Activated T-helper 1 cell treated with anti-CD3 and anti-CD28 coated beads, Interleukin-2, amount 50 U/mL, for 16 hours (primary cell): ENCODE results near the gene MBIP.
"Not testable (repeated sequence)": the region's sequence is repeated elsewhere in the genome, so short reads cannot be mapped to it uniquely, and the experiment has no call there.

Experiments
- DNase-seq, 2 donors: peaks; one replicate each; pipeline ENCODE4 v3.0.0-alpha.2; 2020; ENCODE audit warnings: low read depth in 1 of 2, low spot score in 1 of 2

Gene MBIP, protein sequence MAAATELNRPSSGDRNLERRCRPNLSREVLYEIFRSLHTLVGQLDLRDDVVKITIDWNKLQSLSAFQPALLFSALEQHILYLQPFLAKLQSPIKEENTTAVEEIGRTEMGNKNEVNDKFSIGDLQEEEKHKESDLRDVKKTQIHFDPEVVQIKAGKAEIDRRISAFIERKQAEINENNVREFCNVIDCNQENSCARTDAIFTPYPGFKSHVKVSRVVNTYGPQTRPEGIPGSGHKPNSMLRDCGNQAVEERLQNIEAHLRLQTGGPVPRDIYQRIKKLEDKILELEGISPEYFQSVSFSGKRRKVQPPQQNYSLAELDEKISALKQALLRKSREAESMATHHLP

DNA sequence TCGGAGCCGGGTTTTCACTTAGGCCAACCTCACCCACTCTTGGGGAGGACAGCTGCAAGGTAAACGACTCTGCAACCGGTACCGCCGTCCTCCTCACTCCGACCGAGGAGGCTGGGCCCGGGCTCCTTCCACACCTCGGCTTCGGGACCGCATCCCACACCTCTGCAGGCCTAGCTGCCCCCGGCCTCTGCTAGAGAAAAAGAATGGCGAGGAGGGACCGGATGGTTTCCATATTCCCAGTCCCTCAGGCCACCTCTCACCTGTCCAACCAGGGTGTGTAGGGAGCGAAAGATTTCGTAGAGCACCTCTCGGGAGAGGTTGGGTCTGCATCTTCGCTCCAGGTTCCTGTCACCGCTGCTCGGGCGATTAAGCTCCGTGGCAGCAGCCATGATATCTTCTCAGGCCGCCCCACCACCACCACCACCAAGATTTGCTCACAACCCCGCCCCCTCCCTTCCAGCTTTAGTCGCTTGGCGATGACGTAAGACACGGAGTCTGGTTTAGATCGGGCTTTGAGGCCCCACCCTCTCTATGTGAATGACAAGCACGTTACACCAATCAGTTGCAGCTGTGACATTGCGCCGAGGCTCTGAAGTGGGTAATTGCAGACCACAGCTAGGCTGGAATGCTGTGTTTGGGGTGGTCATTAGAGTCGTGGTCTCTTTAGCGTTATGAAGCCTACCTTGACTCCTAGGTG lies at the start of gene MBIP:
TSS of gene MBIP (minus strand) at position 438 of the 697 bp plus-strand sequence. CDS start at position 389, 49 bp downstream.
- DNase-seq, result peak; percentile 75 to 85

DNA sequence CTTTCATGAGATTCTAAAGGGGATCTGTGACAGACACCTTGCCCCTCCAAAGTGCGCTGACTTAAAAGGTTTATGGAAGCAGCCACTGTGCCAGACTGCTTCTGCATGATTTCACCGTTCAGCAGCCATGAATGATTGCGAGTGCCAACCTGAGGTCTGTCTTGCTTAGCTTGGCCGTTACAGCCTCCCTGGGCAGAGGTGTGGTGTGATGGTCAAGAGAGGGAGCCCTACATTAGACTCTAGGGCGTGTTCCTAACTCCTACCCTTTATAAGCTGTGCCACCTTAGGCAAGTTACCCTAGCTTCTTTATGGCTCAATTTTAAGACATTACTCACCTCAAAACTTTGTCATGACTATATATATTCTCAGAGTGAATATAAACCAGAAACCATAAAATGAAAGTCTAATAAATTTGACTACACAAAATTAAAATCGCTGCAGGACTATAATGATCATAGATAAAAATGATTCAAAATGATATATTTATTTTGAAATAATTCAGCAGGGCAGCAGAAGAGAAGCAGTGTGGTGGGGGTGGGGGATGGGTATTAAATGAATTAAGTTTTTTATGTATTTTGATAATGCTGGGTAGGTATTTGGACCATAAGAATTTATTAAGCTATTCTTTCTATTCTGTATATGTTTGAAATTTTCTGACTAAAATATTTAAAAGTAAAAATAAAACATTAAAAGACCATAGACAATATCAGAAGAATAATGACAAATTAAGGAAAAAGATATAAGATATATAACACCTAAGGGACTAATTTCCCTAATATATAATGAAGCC lies 47.7 kb upstream of the MBIP start:
- no peak for DNase-seq

DNA sequence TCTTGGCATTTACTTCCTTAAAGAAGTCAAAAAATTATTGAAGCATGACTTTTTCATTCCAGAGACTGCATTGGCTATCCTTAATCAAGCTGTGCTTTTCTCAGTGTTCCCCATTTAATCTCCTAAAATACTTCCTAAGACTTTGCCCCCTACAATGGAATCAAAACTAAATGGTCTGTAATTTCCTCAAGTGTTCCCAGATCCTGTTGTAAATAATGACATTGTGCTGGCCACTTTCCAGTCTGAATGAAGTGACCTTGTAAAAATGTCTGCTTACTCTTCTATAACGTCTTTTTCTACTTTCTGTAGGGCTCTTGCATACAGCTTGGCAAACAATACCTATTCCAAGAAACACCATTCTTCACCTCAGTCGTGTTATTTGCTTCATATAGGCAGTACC lies 45.3 kb upstream of the MBIP start:
- no peak for DNase-seq

DNA sequence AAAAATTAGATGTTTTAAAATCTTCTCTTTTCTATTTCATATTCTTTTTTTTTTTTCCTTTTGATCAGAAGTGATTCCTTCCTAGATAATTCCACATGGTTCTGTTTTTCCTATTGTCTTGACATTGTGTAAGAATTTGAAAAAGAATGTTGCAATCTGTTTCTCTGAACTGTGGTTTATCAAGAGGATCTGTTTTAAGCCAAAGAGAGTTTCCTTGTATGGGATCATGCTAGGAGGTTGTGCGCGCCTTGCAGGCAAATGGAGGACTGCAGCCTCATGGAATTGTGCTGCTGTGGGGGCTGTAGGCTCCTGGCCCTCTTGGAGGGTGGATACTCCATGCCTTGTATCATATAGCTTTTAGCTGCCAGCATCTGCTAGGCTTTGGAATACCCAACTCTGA lies 43.3 kb upstream of the MBIP start:
- DNase-seq, result no peak

DNA sequence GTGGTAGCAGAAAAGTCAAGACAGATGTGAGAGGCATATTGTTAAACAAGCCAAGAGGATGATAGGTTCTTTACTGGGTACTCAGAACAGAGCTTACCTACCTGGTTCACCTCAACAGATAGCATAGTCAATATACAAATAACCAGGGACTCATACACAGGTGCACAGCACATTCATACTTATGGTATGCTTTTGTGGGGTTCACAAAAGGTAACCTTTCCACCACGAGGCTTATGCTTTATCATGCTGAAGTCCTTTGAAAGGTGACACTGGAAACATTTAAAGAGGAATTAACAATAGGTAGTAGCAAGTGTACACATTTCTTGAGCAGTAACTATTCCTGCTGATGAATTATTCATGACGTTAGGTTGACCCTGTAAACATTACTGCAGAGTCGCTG lies 42.2 kb upstream of the MBIP start:
- DNase-seq, result no peak

DNA sequence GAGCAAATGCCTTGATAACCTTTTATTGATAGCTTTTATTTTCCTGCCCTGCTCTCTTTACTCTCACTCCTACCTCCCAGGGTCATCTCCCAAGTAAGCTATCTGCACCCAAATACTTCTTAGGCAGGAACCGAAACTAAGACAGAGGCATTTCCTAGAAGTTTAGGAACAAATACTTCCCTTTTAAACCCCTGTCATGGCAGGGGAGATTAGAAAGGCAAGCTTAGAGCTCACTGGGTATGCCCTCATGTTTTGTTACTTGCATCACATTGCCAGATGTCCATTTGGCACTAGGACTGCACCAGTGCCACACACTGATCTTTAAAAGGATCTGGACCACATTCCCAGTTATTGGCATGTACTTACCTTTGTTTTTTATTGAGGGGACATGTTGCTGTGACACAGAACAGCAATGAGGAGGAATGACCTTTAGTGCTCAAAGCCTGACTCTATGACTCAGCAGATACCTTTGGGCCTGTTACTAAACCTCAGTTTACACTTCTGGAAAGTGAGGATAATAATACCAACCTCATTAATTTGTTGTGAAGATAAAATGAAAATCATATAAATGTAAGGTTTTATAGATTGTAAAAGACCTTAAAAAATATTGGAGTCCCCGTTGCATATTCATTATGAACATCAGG lies 40.9 kb upstream of the MBIP start:
- no peak for DNase-seq

DNA sequence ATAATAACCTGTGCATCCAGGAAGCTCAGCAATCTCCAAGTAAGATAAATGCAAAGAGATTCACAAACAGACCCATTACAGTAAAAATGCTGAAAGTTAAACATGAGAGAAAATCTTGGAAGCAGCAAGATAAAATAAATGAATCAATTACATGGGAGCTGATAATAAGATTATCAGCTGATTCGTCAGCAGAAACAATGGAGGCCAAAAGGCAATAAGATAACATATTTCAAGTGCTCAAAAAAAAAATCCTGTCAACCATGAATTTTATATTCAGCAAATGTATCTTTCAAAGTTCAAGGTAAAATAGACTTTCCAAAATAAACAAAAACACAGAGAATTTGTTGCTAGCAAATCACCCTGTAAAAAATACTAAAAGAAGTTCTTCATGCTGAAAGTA lies 36.4 kb upstream of the MBIP start:
- DNase-seq, result no peak

DNA sequence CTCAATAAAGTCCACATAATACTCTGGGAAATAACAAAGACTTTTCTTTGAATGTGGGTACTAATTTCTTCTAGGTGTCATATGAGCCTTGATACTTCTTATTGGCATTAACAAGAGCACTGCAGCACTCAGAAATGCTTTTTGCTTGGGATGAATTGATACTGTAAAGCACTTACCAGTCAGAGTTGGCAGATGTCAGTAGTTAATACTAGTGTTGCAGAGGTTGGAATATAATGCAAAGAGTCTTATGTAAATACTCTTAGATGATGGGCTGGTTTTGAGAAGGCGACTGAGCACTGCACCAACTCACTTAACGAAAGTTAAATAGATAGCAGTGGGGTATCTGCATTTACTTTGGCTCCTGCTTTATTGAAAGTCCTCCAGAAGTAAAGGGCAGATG lies 25.6 kb upstream of the MBIP start:
- no peak for DNase-seq

DNA sequence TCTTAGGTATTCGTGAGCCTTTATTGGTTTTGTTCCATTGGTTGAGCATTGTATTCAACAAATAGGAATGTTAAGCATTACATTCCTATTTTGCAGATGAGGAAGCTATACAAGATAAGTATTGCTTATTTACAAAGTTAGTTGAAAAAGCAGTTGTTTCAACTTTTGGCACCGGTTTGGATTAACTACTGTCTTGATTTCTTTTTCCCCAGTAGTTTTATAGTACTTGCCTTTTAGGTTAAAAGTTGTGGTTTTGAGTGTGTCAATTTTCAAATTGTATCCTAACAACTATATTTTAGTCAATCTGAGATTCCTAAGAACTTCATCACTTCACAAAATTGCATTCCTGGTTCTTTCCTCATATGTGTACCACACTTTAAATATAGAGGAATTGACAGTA lies 23.8 kb upstream of the MBIP start:
- DNase-seq, result no peak

DNA sequence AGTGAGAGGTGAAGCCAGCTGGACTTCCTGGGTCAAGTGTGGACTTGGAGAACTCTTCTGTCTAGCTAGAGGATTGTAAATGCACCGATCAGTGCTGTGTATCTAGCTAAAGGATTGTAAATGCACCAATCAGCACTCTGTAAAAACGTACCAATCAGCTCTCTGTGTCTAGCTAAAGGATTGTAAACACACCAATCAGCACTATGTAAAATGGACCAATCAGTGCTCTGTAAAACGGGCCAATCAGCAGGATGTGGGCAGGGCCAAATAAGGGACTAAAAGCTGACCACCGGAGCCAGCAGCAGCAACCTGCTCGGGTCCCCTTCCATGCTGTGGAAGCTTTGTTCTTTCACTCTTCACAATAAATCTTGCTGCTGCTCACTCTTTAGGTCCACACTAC lies 21.4 kb upstream of the MBIP start:
- DNase-seq, result not testable (repeated sequence)

DNA sequence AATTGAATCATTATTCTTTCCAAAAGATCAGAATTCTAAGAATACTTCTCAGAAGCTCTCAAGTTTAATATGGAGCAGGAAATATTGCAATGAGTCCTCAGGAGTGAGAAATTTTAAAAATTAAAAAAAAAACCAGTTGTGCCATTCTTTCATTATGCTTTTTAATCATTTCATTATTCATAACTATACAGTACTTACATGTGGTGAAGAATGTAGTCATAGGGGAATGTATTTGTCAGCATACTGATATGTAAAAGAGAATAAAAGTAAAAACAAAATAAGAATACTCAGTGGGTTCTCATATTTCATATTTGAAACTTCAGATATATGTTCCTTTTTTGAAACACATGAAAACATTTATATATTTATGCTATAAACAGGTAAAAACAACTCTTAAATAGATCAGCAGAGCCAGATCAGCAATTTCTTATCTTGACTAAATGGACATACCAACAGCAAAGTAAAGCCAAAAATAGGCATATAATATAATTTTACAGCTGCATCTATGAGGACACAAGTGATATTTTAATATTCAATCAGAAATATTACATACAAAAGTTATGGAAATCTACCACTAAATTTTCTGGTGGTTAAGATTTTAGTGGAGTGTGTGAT lies 19.9 kb upstream of the MBIP start:
- DNase-seq, result no peak

DNA sequence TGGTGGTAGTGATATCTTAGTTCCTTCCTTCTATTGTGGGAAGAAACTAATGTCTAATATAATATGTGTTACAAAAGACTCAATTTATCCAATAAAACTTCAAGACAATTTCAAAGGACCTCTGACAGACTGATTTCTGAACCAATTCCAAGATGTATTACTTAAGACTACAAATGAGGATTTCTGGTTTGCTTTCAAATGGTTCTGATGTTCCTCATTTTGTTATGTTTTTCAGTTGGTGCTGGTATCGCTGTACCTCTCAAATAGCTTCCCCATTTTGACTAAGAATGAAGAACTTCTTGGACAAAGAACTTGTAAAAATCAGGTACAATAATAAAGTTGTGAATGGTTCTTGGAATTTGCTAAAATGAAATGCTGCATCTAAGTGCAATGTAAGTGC lies 19.4 kb upstream of the MBIP start:
- no peak for DNase-seq

DNA sequence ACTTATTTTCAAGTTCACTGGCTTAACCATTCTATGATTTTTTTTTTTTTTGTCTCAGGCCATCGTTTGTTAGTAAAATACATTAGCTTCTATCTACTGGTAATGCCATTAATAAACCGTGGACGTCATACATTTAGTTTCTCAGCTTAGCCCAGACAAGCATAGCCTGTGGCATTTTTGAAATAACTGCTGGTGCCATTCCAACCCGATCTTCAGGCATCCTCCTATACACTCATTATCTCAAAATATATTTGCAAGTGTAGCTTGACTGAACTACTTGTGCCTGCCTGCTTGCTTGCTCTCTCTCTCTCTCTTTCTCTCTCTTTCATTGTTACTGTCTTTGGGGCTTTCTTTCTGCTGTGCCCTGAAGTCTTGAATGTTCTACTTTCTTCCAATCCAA lies 12.7 kb upstream of the MBIP start:
- no peak for DNase-seq

DNA sequence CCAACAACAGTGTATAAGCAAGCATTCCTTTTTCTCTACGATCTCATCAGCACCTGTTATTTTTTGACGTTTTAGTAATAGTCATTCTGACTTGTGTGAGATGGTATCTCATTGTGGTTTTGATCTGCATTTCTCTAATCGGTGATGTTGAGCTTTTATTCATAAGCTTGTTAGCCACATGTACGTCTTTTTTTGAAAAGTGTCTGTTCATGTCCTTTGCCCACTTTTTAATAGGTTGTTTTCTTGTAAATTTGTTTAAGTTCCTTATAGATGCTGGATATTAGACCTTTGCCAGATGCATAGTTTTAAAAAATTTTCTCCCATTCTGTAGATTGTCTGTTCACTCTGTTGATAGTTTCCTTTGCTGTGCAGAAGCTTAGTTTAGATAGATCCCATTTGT lies 7.1 kb upstream of the MBIP start:
- DNase-seq, result not testable (repeated sequence)

DNA sequence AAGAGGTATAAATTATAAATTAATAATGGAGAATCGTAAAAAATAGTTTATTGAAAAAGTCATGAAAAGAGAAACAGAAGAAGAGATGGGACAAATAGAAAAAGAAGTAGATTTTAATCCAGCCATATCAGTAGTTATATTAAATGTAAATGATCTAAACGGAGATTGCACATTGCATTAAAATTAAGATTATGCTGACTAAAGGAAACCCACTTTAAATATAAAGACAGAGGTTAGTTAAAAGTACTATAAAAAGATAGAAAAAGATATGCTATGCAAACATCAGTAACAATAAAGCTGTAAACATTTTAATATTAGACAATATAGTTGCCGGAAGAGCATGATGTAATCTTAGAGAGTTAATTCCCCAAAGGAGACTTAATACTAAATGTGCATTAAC lies 5.4 kb upstream of the MBIP start:
- DNase-seq, result no peak

DNA sequence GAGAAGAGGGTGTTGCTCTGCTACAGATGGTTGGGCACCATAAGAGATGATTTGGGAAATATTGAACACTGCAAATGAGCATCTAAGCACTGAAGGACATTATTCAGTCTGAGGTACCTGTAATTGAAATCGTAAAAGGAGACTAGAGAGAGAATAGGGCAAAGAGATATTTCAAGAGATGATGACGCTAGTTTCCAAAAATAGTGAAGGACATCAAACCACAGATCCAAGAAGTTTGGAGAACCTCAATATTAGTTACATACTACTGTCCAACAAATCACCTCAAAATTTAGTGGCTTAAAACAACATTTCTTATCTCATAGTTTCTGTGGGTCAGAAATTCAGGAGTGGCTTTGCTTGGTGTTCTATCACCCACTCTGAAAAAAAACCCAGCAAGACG lies 4.5 kb upstream of the MBIP start:
- no peak for DNase-seq

DNA sequence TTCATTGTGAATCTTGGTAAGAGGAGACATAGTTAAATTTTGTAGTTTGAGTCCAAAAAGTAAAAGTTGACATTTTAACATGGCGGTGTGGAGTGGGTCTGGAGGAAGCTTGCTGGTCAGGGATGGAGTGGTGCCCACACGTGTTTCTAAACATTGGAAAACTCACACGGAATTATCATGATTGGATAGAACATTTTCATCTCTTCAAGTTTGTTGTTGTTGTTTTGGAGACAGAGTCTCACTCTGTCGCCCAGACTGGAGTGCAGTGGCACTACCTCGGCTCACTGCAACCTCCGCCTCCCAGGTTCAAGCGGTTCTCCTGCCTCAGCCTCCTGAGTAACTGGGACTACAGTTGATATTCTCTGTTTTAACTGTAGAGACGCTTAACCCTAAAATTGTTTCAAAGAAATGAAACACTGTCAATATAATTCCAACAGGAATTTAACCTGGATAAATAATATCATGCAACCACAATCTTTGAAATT lies 502 bp upstream of the MBIP start:
- no peak for DNase-seq

DNA sequence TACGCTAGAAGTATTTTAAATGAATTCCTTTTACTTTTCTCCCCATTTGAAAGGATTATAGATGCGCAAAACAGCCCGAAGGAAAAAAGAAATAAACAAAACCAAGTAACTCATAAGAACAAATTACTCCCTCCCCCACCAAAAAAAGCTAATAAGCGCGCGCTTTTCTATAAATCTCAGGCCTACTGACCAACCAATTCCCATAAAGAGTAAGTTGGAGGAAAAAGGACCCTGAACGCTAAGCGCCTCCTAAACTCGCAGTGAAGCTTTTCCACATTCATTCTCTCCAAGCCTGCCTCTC lies 588 bp downstream of the MBIP start:
- DNase-seq, result no peak

DNA sequence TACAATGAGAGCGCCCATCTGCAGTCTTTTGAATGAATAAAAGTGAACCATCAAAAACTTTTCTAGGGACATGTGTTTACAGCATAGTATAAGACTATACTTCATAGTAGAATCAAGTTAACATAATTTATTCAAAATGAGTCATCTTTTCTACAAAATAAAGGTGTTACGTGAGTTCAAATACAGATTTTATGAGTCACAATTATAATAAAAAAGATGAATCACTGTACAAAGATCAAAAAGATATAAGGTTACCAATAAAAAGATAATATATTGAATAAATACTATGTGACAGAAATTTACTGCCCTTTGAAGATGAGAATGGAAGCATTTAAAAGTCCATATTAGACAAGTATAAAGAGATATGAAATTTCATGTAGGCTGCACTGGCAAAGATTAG lies 2.8 kb downstream of the MBIP start:
- DNase-seq, result no peak

DNA sequence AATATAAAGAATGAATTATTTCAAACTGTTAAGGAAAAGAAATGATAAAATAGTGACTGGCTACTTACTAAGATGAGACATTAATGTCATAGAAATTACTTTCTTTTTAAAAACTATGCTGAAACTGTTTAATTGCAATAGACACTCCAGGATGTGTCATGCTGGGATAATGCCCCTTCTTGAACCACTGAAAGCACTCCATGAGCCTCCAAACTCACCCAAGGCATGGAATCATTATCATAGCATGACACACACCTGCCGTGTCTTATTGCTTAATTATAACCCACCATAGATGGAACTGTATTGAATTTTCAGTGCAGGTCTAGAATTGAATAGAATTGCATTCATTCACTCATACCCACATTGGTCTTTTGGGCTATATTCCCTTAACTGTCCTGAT lies 4.3 kb downstream of the MBIP start:
- no peak for DNase-seq

DNA sequence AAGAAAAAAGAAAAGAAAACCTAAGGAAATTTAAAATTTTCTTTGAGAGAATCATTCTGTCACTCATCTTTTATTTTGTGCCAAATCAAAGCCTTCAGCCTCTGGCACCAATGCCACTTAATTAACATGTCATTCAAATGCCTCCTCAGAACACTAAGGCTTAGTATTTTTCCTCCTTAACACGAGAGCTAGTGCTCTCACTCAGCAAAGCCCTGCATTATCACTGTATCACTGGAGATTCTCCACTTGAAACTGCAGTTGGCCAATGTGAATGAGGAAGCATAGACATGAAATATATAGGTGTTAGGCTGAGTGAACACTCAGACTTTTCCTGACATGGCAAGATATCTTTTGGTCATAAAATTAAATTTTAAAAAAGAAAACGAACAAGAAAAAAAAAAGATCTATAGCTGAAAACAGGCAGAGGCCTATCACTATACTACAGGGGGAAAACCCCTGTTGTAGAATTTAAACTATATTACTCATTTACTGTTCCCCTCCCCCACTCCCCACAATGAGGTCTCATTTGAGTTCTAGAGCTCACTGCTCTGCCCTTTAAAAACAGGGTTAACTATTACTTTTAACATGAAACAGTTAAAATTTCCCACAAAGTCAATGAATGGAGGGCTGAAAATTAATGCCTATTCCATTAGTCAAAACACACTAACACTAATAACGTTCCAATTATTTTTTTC lies 5.1 kb downstream of the MBIP start:
- no peak for DNase-seq
